Smooth muscle cell (in vitro differentiated cells): Measurements from ENCODE around the gene FBXO48. TPM values are rescaled to one million over a fixed set of nuclear protein-coding genes. Genes with fewer than 3 reads are reported as not detected.

Experiments
- DNase-seq: peaks from one replicate; lab custom pipeline; 2025; ENCODE audit not compliant: unreplicated experiment; lab: John Stamatoyannopoulos, UW
- H2AFZ ChIP-seq: fragments of 200-600 bp; sonication (generic); 2 replicates; pipeline ENCODE4 v1.6.0; 2016; ENCODE audit warnings: antibody characterized with exemption, low read depth, mild to moderate bottlenecking
- H3F3A ChIP-seq: fragments of 200-600 bp; sonication (generic); 2 replicates; pipeline ENCODE4 v1.6.0; 2017; ENCODE audit warnings: antibody characterized with exemption, low read depth
- H3K27ac ChIP-seq: fragments of 200-600 bp; sonication (generic); 2 replicates; pipeline ENCODE4 v1.5.1; 2016; ENCODE audit warnings: low read depth, mild to moderate bottlenecking
- H3K27me3 ChIP-seq: fragments of 200-600 bp; sonication (generic); 2 replicates; pipeline ENCODE4 v1.6.1; 2016; ENCODE audit warnings: low read depth, mild to moderate bottlenecking
- H3K36me3 ChIP-seq: fragments of 200-600 bp; sonication (generic); 2 replicates; pipeline ENCODE4 v1.5.1; 2016; ENCODE audit warnings: low read depth
- H3K4me1 ChIP-seq: fragments of 200-600 bp; sonication (generic); 2 replicates; pipeline ENCODE4 v1.5.1; 2016; ENCODE audit warnings: low read depth
- H3K4me2 ChIP-seq: fragments of 200-600 bp; sonication (generic); 2 replicates; pipeline ENCODE4 v1.6.0; 2016; ENCODE audit warnings: mild to moderate bottlenecking
- H3K4me3 ChIP-seq: fragments of 200-600 bp; sonication (generic); 2 replicates; pipeline ENCODE4 v1.5.1; 2016; ENCODE audit warnings: mild to moderate bottlenecking
- H3K79me2 ChIP-seq: fragments of 200-600 bp; sonication (generic); 2 replicates; pipeline ENCODE4 v1.6.0; 2016; ENCODE audit warnings: low read depth, mild to moderate bottlenecking
- H3K9ac ChIP-seq: fragments of 200-600 bp; sonication (generic); 2 replicates; pipeline ENCODE4 v1.6.0; 2016; ENCODE audit warnings: low read depth
- H3K9me3 ChIP-seq: fragments of 200-600 bp; sonication (generic); replicated peaks from 2 replicates; pipeline ENCODE4 v1.5.1; 2016; ENCODE audit warnings: low read depth
- H4K20me1 ChIP-seq: fragments of 200-600 bp; sonication (generic); 2 replicates; pipeline ENCODE4 v1.6.0; 2016; ENCODE audit warnings: low read depth
- CTCF ChIP-seq: fragments of 200-600 bp; sonication (generic); IDR thresholded peaks from 2 replicates; pipeline ENCODE4 v1.5.1; 2017; ENCODE audit warnings: borderline replicate concordance, mild to moderate bottlenecking, antibody characterized with exemption; ENCODE audit not compliant: insufficient read depth, poor library complexity, severe bottlenecking
- WGBS: methylation state at CpG from one replicate; pipeline ENCODE4 v1.1.7; 2016; ENCODE audit warnings: low lambda C conversion rate; 5-methylcytosine and 5-hydroxymethylcytosine counted together
- polyA plus RNA-seq: library from polyadenylated mRNA; unstranded; fragments of >200 nt; fragmentation: Nextera tagmentation; extraction: Ambion mirVana; gene quantifications from 2 replicates; pipeline ENCODE4 v1.2.1, GENCODE V29; 2016
- total RNA-seq: library from RNA; depleted of rRNA; stranded (reverse); fragments of >200 nt; gene quantifications from 2 replicates; pipeline ENCODE4 v1.2.3, GENCODE V29; 2014

FBXO48 gene
- total and polyA plus RNA-seq, 2 experiments from 2014 or later: 0.42 to 0.81 TPM

- no peaks in the 10 kb centered on the region for H3K36me3 ChIP-seq
- TF ChIP-seq CTCF: no peak
- WGBS: 92% methylated on average over 1 of the region's 1 CpG
- H3K9me3 ChIP-seq: no peaks in the 10 kb centered on the region
- no peak overlapping the region for H3K27ac ChIP-seq
- H3K4me1 ChIP-seq: no peaks in the 10 kb centered on the region
- no peak for DNase-seq
- H3K79me2 ChIP-seq: no peaks in the 10 kb centered on the region
- no peaks in the 10 kb centered on the region for H3F3A ChIP-seq
- H4K20me1 ChIP-seq: no peaks in the 10 kb centered on the region
- no peak overlapping the region for H3K9ac ChIP-seq
- H3K4me3 ChIP-seq: no peak overlapping the region
- no peaks in the 10 kb centered on the region for H3K27me3 ChIP-seq
- no peak overlapping the region for H2AFZ ChIP-seq
- no peak overlapping the region for H3K4me2 ChIP-seq
Measured at GRCh38 chr2:68512966-68513365, 45.9 kb upstream of the FBXO48 start.

- Histone ChIP-seq H3K79me2 (no peaks in the 10 kb centered on the region), H3K27ac (no peak overlapping the region), H2AFZ (no peak overlapping the region), H4K20me1 (no peaks in the 10 kb centered on the region), H3K9ac (no peak overlapping the region), H3K36me3 (no peaks in the 10 kb centered on the region), H3K9me3 (no peaks in the 10 kb centered on the region), H3K27me3 (no peaks in the 10 kb centered on the region), H3K4me2 (no peak overlapping the region), H3K4me3 (no peak overlapping the region), H3K4me1 (no peaks in the 10 kb centered on the region), H3F3A (no peaks in the 10 kb centered on the region)
- 88% methylated on average over 3 of the region's 3 CpGs for WGBS
- DNase-seq: no peak
- no peak for TF ChIP-seq CTCF
Measured at GRCh38 chr2:68512326-68512725, 45.2 kb upstream of the FBXO48 start.

GRCh38 chr2:68506170-68506569 is 39.1 kb upstream of the FBXO48 start:
- H3K4me3 ChIP-seq: no peak overlapping the region

More at GRCh38 chr2:68506170-68506569, 39.1 kb upstream of the FBXO48 start:
- TF ChIP-seq CTCF: no peak
- Histone ChIP-seq H3K27me3 (no peaks in the 10 kb centered on the region), H4K20me1 (no peaks in the 10 kb centered on the region), H3K9me3 (no peaks in the 10 kb centered on the region), H3K4me2 (no peak overlapping the region), H3K79me2 (no peaks in the 10 kb centered on the region), H2AFZ (no peak overlapping the region), H3F3A (no peaks in the 10 kb centered on the region), H3K36me3 (no peaks in the 10 kb centered on the region), H3K9ac (no peak overlapping the region), H3K27ac (no peak overlapping the region), H3K4me1 (no peaks in the 10 kb centered on the region)
- WGBS: 97% methylated on average over 3 of the region's 3 CpGs
- no peak for DNase-seq
